Parathyroid adenoma (tissue), 2 donors: ENCODE measurements around the gene CDH4.

ENCODE experiments used
- H2AFZ ChIP-seq: fragments of 300-600 bp; sonication (generic); one replicate; pipeline ENCODE4 v1.7.0; 2017; ENCODE audit warnings: antibody characterized with exemption, mild to moderate bottlenecking
- H3K27ac ChIP-seq: fragments of 300-600 bp; sonication (generic); one replicate; pipeline ENCODE4 v1.7.0; 2017
- H3K27me3 ChIP-seq: fragments of 300-600 bp; sonication (generic); one replicate; pipeline ENCODE4 v1.7.0; 2017; ENCODE audit warnings: low read length; ENCODE audit not compliant: control insufficient read depth, insufficient read depth
- H3K36me3 ChIP-seq: fragments of 300-600 bp; sonication (generic); one replicate; pipeline ENCODE4 v1.7.0; 2017; ENCODE audit warnings: low read length; ENCODE audit not compliant: control insufficient read depth, insufficient read depth
- H3K4me1 ChIP-seq: fragments of 300-600 bp; sonication (generic); one replicate; pipeline ENCODE4 v1.7.0; 2017; ENCODE audit warnings: control low read depth
- H3K4me2 ChIP-seq: fragments of 300-600 bp; sonication (generic); one replicate; pipeline ENCODE4 v1.7.0; 2017; ENCODE audit warnings: low read length
- H3K4me3 ChIP-seq: fragments of 300-600 bp; sonication (generic); one replicate; pipeline ENCODE4 v1.7.0; 2017; ENCODE audit warnings: low read depth, low read length
- H3K79me2 ChIP-seq: fragments of 300-600 bp; sonication (generic); one replicate; pipeline ENCODE4 v1.7.0; 2017; ENCODE audit warnings: control low read depth
- H3K9ac ChIP-seq: fragments of 300-600 bp; sonication (generic); one replicate; pipeline ENCODE4 v1.7.0; 2017; ENCODE audit warnings: mild to moderate bottlenecking
- H3K9me3 ChIP-seq: fragments of 300-600 bp; sonication (generic); one replicate; pipeline ENCODE4 v1.7.0; 2017; ENCODE audit warnings: low read length; ENCODE audit not compliant: control insufficient read depth
- TF ChIP-seq, protein P1 (sequence below): fragments of 300-600 bp; sonication (generic); IDR thresholded peaks from one replicate; pipeline ENCODE4 v1.7.0; 2017; ENCODE audit warnings: antibody characterized with exemption, mild to moderate bottlenecking
- donor health status: primary hyperparathyroidism.

The CDH4 gene

DNA sequence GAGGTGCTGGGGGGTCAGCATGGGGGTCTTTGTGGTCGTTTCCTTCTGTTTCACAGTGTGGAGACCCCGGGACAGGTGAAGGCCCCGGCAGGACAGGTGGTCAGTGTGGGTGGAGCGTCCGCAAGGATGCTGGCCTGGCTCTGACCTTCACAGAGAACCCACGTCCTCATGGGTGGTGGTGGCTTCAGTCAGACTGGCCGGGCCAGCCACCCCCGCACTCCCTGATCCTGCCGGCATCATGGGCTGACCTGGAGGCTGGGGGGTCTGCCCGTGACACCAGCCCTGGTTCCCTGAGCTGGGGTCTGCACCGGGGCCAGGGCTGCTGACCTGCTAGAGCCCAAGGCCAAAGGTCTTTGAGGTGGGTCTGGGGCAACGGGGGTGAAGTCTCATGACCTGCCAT, 41.9 kb downstream of the CDH4 start:
- Histone ChIP-seq H3K4me2 (no peak overlapping the region), H3K9ac (no peak overlapping the region), H2AFZ (no peak overlapping the region), H3K27ac (no peak overlapping the region), H3K4me1 (no peaks in the 10 kb centered on the region), H3K27me3 (no peaks in the 10 kb centered on the region), H3K9me3 (no peaks in the 10 kb centered on the region), H3K79me2 (no peaks in the 10 kb centered on the region), H3K36me3 (no peaks in the 10 kb centered on the region), H3K4me3 (no peak overlapping the region)
- TF ChIP-seq, protein P1, sequence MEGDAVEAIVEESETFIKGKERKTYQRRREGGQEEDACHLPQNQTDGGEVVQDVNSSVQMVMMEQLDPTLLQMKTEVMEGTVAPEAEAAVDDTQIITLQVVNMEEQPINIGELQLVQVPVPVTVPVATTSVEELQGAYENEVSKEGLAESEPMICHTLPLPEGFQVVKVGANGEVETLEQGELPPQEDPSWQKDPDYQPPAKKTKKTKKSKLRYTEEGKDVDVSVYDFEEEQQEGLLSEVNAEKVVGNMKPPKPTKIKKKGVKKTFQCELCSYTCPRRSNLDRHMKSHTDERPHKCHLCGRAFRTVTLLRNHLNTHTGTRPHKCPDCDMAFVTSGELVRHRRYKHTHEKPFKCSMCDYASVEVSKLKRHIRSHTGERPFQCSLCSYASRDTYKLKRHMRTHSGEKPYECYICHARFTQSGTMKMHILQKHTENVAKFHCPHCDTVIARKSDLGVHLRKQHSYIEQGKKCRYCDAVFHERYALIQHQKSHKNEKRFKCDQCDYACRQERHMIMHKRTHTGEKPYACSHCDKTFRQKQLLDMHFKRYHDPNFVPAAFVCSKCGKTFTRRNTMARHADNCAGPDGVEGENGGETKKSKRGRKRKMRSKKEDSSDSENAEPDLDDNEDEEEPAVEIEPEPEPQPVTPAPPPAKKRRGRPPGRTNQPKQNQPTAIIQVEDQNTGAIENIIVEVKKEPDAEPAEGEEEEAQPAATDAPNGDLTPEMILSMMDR = no peak

DNA sequence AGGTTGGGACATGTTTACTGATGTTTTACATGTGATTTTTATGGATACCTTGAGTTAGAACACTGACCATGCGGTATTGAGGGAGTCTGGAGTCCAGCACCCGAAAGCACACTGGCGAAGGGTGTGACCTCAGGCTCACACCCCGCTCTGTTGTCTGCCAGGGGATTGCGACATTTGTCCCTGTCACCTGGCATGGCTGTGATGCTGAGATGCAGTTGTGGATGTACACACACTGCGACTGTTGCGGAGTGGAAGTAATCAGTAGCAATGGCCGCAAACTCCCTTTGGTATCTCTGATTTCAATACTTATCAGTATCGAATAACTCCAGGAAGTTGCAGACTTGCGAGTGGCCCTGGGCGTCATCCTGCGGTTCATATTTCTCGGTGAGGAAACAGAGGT, 43.2 kb downstream of the CDH4 start:
- Histone ChIP-seq H3K27ac (no peak overlapping the region), H3K9me3 (no peaks in the 10 kb centered on the region), H3K27me3 (no peaks in the 10 kb centered on the region)

DNA sequence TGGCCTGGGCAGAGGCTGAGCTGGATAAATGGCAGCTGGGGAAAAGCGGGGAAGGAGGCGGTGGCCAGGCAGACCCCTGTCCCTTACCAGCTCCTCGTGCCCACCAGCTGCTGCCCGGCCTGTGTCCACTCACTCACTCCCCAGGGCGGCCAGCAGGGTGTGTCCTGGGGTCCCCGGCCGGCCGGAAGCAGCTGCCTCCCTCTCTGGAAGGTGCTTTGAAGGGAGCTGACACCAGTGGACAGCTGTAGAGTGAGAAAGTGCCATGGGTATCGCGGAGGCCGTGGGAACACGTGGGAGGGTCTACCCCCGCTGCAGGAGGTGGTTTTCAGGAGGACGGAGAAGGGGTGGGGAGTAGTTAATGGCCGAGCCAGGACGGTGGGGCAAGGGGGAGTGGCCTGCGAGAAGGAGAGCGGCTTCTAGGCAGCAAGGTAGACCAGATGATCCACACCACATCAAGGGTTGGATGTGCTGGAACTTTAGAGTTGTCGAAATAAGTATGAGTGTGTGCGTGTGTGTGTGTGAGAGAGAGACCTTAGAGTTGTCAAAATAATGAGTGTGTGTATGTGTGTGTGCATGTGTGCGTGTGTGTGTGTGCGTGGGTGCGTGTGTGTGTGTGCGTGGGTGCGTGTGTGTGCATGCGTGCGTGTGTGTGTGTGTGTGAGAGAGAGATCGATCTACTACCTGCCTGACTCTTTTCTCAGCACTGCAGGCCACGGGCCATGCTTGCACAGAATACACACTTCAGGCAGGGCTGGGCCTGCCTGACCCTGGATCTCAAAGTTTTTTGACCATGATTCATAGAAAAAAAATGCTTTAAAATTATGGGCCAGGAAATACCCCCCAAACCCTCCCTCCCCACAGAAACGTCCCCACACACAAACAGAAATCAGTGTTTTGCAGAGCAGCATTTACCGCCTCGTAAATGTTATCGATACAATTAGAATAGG, 43.9 kb downstream of the CDH4 start:
- no peak overlapping the region for H2AFZ ChIP-seq
- H3K79me2 ChIP-seq = no peaks in the 10 kb centered on the region
- no peak overlapping the region for H3K9ac ChIP-seq
- no peaks in the 10 kb centered on the region for H3K9me3 ChIP-seq
- no peak overlapping the region for H3K27ac ChIP-seq
- H3K4me1 ChIP-seq = no peaks in the 10 kb centered on the region
- TF ChIP-seq, protein P1 = no peak
- no peak overlapping the region for H3K4me3 ChIP-seq
- H3K4me2 ChIP-seq = no peak overlapping the region
- no peaks in the 10 kb centered on the region for H3K36me3 ChIP-seq
- H3K27me3 ChIP-seq = no peaks in the 10 kb centered on the region

More for the DNA sequence above, 43.2 kb downstream of the CDH4 start:
- no peak overlapping the region for H3K4me2 ChIP-seq
- H3K4me1 ChIP-seq = no peaks in the 10 kb centered on the region
- no peaks in the 10 kb centered on the region for H3K79me2 ChIP-seq
- TF ChIP-seq, protein P1 = no peak
- no peak overlapping the region for H2AFZ ChIP-seq
- no peaks in the 10 kb centered on the region for H3K36me3 ChIP-seq
- H3K4me3 ChIP-seq = no peak overlapping the region
- H3K9ac ChIP-seq = no peak overlapping the region

DNA sequence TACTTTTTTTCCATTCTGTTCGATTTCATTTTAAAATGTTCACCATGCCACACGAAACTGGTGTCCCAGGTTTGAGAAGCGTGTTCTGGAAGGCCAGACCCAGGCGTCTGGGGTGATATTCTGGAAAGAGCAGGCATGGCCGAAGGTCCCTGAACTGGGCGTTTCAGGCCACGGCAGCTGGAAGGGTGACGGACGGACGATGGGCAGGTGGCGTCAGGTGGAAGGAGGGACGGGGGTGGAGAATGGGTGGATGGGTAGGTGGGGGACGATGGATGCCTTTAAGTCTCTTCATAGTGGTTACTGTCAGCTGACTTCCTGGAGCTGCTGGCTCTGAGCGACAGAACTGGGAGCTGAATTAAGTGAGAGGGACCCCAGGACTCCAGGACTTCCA, 44.6 kb downstream of the CDH4 start:
- H3K4me2 ChIP-seq = no peak overlapping the region
- H3K27ac ChIP-seq = no peak overlapping the region
- H2AFZ ChIP-seq = no peak overlapping the region
- no peaks in the 10 kb centered on the region for H3K9me3 ChIP-seq
- H3K9ac ChIP-seq = no peak overlapping the region
- H3K4me3 ChIP-seq = no peak overlapping the region
- TF ChIP-seq, protein P1 = no peak
- H3K36me3 ChIP-seq = no peaks in the 10 kb centered on the region
- H3K27me3 ChIP-seq = no peaks in the 10 kb centered on the region
- H3K4me1 ChIP-seq = no peaks in the 10 kb centered on the region
- no peaks in the 10 kb centered on the region for H3K79me2 ChIP-seq

DNA sequence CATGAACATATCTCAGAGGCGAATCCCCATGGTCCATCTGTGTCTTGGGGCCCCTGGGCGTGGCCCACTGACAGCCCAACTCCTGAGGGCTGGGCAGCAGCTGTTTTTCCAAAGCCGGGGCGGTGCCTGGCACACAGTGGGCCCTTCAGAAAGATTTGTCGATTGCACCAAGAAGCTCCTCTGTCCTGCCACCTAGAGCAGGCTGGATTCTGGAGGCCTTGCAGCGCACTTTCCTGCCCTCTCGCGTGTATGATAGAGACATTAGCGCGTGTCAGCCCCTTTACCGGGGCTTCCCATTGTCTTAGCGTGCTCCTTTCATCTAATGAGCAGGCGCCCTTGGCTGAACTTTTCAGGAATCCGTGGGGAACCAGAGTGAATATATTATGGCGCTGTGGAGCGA, 45.4 kb downstream of the CDH4 start:
- Histone ChIP-seq H3K9me3 (no peaks in the 10 kb centered on the region), H3K27me3 (no peaks in the 10 kb centered on the region), H3K4me2 (no peak overlapping the region), H3K27ac (no peak overlapping the region), H3K4me3 (no peak overlapping the region), H3K4me1 (no peaks in the 10 kb centered on the region), H3K79me2 (no peaks in the 10 kb centered on the region), H3K36me3 (no peaks in the 10 kb centered on the region), H2AFZ (no peak overlapping the region), H3K9ac (no peak overlapping the region)
- TF ChIP-seq, protein P1 = no peak
